Natural killer cell (primary cell): ENCODE measurements around the gene CCR7. TPM values are rescaled to one million over a fixed set of nuclear protein-coding genes. Genes with fewer than 3 reads are reported as not detected.

Experiments used
- ATAC-seq, 3 donors: fragments of 150-1000 bp in 2 of 3; fragments of 200-7000 bp in 1 of 3; cut with Tn5 transposase; 1 replicate in 1 of 3; 2 replicates in 2 of 3; pipeline ENCODE4 v1.10.0; 2021; ENCODE audit warnings: mild to moderate bottlenecking in 2 of 3, moderate library complexity in 2 of 3
- DNase-seq, 2 donors: peaks; one replicate each; pipeline versions ENCODE4 v3.0.0 to v3.0.0-alpha.2; 2013 to 2021; ENCODE audit warnings: mixed read lengths in 1 of 2
- H3K27ac ChIP-seq: one replicate; pipeline ENCODE4 v1.5.1; 2013; ENCODE audit warnings: mild to moderate bottlenecking, low read length
- H3K27me3 ChIP-seq: one replicate; pipeline ENCODE4 v1.6.1; 2013; ENCODE audit warnings: low read length; ENCODE audit not compliant: control insufficient read depth, insufficient read depth
- H3K36me3 ChIP-seq: one replicate; pipeline ENCODE4 v1.6.1; 2013; ENCODE audit warnings: low read length; ENCODE audit not compliant: control insufficient read depth, insufficient read depth
- H3K4me1 ChIP-seq: one replicate; pipeline ENCODE4 v1.6.1; 2013; ENCODE audit warnings: low read length; ENCODE audit not compliant: control insufficient read depth, insufficient read depth
- H3K4me3 ChIP-seq: one replicate; pipeline ENCODE4 v1.5.1; 2013; ENCODE audit warnings: low read length
- H3K9me3 ChIP-seq: one replicate; pipeline ENCODE4 v1.6.1; 2013; ENCODE audit warnings: low read length; ENCODE audit not compliant: control insufficient read depth, insufficient read depth
- H3K27ac Mint-ChIP-seq, 2 donors: one replicate each; pipeline ENCODE4 v1.8.0; 2022; ENCODE audit warnings: mild to moderate bottlenecking in 2 of 2, mixed read lengths in 2 of 2, moderate library complexity in 1 of 2
- H3K27me3 Mint-ChIP-seq, 2 donors: one replicate each; pipeline ENCODE4 v1.8.0; 2022; ENCODE audit warnings: low read depth in 2 of 2, mixed read lengths in 2 of 2
- H3K36me3 Mint-ChIP-seq: one replicate; pipeline ENCODE4 v1.8.0; 2022; ENCODE audit warnings: mixed read lengths
- H3K4me1 Mint-ChIP-seq, 2 donors: one replicate each; pipeline ENCODE4 v1.8.0; 2022; ENCODE audit warnings: mixed read lengths in 2 of 2
- H3K4me3 Mint-ChIP-seq: one replicate; pipeline ENCODE4 v1.8.0; 2022; ENCODE audit warnings: mild to moderate bottlenecking, moderate library complexity, mixed read lengths
- H3K9me3 Mint-ChIP-seq, 2 donors: one replicate each; pipeline ENCODE4 v1.8.0; 2022; ENCODE audit warnings: mixed read lengths in 2 of 2
- CTCF ChIP-seq: fragments of 200-600 bp; IDR thresholded peaks from one replicate; pipeline ENCODE4 v1.8.0; 2022; ENCODE audit warnings: antibody characterized with exemption
- WGBS: methylation state at CpG from one replicate; pipeline ENCODE4 v1.1.7; 2013; ENCODE audit warnings: missing lambda C conversion rate; ENCODE audit not compliant: insufficient coverage; 5-methylcytosine and 5-hydroxymethylcytosine counted together
- intact Hi-C: fragments of 100-400 bp; cut with micrococcal nuclease; formaldehyde crosslinking; loops from one replicate; pipeline ENCODE4 v1.14.2; 2022
- total RNA-seq, 4 donors: library from RNA; stranded (reverse); fragments of 120-200 nt in 1 of 4; gene quantifications; one replicate each; pipeline versions ENCODE4 v1.2.3 to v1.2.4, GENCODE V29; 2013 to 2022

The CCR7 gene
- total RNA-seq, 3 donors from 2014 or later (not counting 1 experiment from before 2014, with no cell fraction given): 3.2 to 8.0 (median 6.6) TPM

GRCh38 chr17:40525294-40525693 lies 40.0 kb downstream of the CCR7 start:
- intact Hi-C loops: no loop called here
- H3K9me3 ChIP-seq: no peaks in the 10 kb centered on the region
- Mint-ChIP-seq H3K27ac (no peak overlapping the region), H3K9me3 (peaks cover 0 to 8% of the 10 kb centered on the region in 2 donors), H3K27me3 (peaks cover 0 to 2% of the 10 kb centered on the region in 2 donors), H3K4me1 (peaks cover 31 to 34% of the 10 kb centered on the region in 2 donors), H3K36me3 (peaks cover 30% of the 10 kb centered on the region), H3K4me3 (no peak overlapping the region)
- no peak overlapping the region for H3K4me3 ChIP-seq
- H3K4me1 ChIP-seq: peaks cover 29% of the 10 kb centered on the region
- no peaks in the 10 kb centered on the region for H3K27me3 ChIP-seq
- no peak overlapping the region for H3K27ac ChIP-seq
- DNase-seq (no peak), ATAC-seq (no peak)
- 100% methylated on average over 1 of the region's 1 CpG for WGBS
- TF ChIP-seq CTCF: no peak
- H3K36me3 ChIP-seq: no peaks in the 10 kb centered on the region

DNA sequence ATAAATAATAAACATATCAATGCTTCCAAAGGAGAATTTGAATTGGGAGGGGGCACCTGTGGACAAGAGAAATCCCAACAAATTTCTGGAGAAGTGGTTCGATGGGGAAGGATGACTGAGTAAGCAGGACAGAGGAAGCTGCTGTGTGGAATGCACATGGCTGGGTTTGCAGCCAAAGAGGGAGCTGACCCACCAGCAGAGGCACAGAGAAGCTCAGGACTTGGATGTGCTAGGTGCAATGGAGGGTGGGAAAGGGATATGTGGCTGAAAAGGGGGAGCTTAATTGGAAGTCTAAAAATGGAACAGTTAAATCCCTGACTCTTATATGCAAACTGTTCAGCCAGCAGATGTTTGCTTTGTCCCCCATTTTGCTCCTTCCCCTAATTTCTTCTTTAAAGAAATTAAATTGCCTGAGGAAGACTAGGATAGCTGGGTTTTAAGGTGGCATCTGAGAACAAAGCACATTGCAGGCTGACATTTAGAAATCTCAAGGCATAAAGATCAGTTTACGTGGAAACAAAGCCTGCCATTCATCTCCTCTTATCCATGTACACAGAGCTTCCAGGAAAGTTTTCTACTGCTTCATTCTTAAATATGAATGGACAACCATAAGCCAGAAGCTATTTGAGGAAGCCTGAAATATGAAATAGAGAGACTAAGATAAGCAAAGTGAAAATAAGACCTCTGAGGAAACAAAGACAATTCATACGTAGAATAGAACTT lies 40.9 kb downstream of the CCR7 start:
- Histone ChIP-seq H3K4me1 (peaks cover 26% of the 10 kb centered on the region), H3K9me3 (no peaks in the 10 kb centered on the region), H3K4me3 (no peak overlapping the region), H3K27me3 (no peaks in the 10 kb centered on the region), H3K36me3 (no peaks in the 10 kb centered on the region), H3K27ac (no peak overlapping the region)
- Mint-ChIP-seq H3K9me3 (peaks cover 0 to 8% of the 10 kb centered on the region in 2 donors), H3K27me3 (peaks cover 0 to 2% of the 10 kb centered on the region in 2 donors), H3K27ac (no peak overlapping the region), H3K4me3 (no peak overlapping the region), H3K4me1 (peaks cover 30 to 39% of the 10 kb centered on the region in 2 donors), H3K36me3 (peaks cover 30% of the 10 kb centered on the region)
- 97% methylated on average over 2 of the region's 3 CpGs for WGBS
- ATAC-seq (no peak), DNase-seq (no peak)
- intact Hi-C loops: no loop called here
- no peak for TF ChIP-seq CTCF

DNA sequence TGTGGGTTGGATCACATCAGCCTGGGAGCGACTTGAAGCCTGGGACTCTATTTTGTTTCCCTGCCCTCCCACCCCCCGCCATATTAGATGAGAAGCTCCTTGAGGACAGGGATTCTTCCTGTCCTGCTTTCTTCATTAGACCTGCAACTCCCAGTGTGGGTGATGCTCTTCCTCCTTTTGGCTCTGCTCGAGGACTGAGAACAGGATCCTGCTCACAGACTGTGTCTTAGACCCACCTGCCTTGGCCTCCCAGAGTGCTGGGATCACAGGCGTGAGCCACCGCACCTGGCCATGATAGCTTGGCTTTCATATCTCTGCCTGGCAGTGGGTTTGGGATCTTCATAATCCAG lies 42.3 kb downstream of the CCR7 start:
- peaks cover 30% of the 10 kb centered on the region for H3K36me3 Mint-ChIP-seq
- no peaks in the 10 kb centered on the region for H3K9me3 ChIP-seq
- no peaks in the 10 kb centered on the region for H3K36me3 ChIP-seq
- no peak overlapping the region for H3K27ac Mint-ChIP-seq
- WGBS: 100% methylated on average over 4 of the region's 5 CpGs
- DNase-seq (no peak), ATAC-seq (no peak)
- intact Hi-C loops: no loop called here
- H3K4me1 Mint-ChIP-seq: peaks cover 28 to 42% of the 10 kb centered on the region in 2 donors
- H3K4me3 Mint-ChIP-seq: no peak overlapping the region
- peaks cover 27% of the 10 kb centered on the region for H3K4me1 ChIP-seq
- no peaks in the 10 kb centered on the region for H3K27me3 ChIP-seq
- H3K27me3 Mint-ChIP-seq: peaks cover 0 to 2% of the 10 kb centered on the region in 2 donors
- H3K4me3 ChIP-seq: no peak overlapping the region
- peaks cover 0 to 8% of the 10 kb centered on the region in 2 donors for H3K9me3 Mint-ChIP-seq
- no peak overlapping the region for H3K27ac ChIP-seq
- no peak for TF ChIP-seq CTCF
